Calu3 (cell line): ENCODE data around the gene SNX8. TPM values are rescaled to one million over a fixed set of nuclear protein-coding genes. Genes with fewer than 3 reads are reported as not detected.

Source experiments
- BruUV-seq: library from RNA; stranded (reverse); fragments of 400-500 nt; replicated peaks from 2 replicates; lab custom pipeline; 2021; lab: Mats Ljungman, UMichigan
- CTCF ChIA-PET: fragments of 300-600 bp; sonication (Branson Sonifier 250); formaldehyde crosslinking; loops from one replicate; lab custom pipeline; 2022; ENCODE audit warnings: antibody characterized with exemption; lab: Charles Lee
- DNase-seq: peaks from one replicate; pipeline ENCODE4 v3.0.0; 2022
- H3K27ac Mint-ChIP-seq: one replicate; pipeline ENCODE4 v1.8.0; 2022; ENCODE audit warnings: mixed read lengths; ENCODE audit not compliant: unreplicated experiment
- H3K27me3 Mint-ChIP-seq: one replicate; pipeline ENCODE4 v1.8.0; 2022; ENCODE audit warnings: mixed read lengths; ENCODE audit not compliant: unreplicated experiment
- H3K36me3 Mint-ChIP-seq: one replicate; pipeline ENCODE4 v1.8.0; 2022; ENCODE audit warnings: mild to moderate bottlenecking, moderate library complexity, mixed read lengths; ENCODE audit not compliant: insufficient read depth, unreplicated experiment
- H3K4me1 Mint-ChIP-seq: one replicate; pipeline ENCODE4 v1.8.0; 2022; ENCODE audit warnings: mild to moderate bottlenecking, low read depth, mixed read lengths; ENCODE audit not compliant: unreplicated experiment
- H3K4me3 Mint-ChIP-seq: one replicate; pipeline ENCODE4 v1.8.0; 2022; ENCODE audit warnings: mild to moderate bottlenecking, low read depth, moderate library complexity, mixed read lengths; ENCODE audit not compliant: unreplicated experiment
- H3K9me3 Mint-ChIP-seq: one replicate; pipeline ENCODE4 v1.8.0; 2022; ENCODE audit warnings: low read depth, mixed read lengths; ENCODE audit not compliant: unreplicated experiment
- CTCF ChIP-seq: fragments of 200-600 bp; IDR thresholded peaks from one replicate; pipeline ENCODE4 v1.8.0; 2022; ENCODE audit warnings: antibody characterized with exemption; ENCODE audit not compliant: unreplicated experiment
- intact Hi-C: fragments of 100-400 bp; cut with micrococcal nuclease; formaldehyde crosslinking; loops from one replicate; pipeline ENCODE4 v1.10.0; 2022; ENCODE audit not compliant: unreplicated experiment
- total RNA-seq: library from RNA; stranded (reverse); gene quantifications from 2 replicates; pipeline ENCODE4 v1.2.3, GENCODE V29; 2022

SNX8 gene
- total RNA-seq, 1 experiment from 2014 or later: 57.0 TPM

GRCh38 chr7:2229467-2229866 lies 84.8 kb downstream of the SNX8 start:
- Mint-ChIP-seq H3K27me3 (no peaks in the 10 kb centered on the region), H3K36me3 (peaks cover 31% of the 10 kb centered on the region), H3K27ac (no peak overlapping the region), H3K4me3 (no peak overlapping the region), H3K9me3 (no peaks in the 10 kb centered on the region), H3K4me1 (peaks cover 16% of the 10 kb centered on the region)
- intact Hi-C loops: no loop called here
- no peak for TF ChIP-seq CTCF
- CTCF ChIA-PET: no interaction called here
- no peak for DNase-seq
- BruUV-seq: no TSS peak

DNA sequence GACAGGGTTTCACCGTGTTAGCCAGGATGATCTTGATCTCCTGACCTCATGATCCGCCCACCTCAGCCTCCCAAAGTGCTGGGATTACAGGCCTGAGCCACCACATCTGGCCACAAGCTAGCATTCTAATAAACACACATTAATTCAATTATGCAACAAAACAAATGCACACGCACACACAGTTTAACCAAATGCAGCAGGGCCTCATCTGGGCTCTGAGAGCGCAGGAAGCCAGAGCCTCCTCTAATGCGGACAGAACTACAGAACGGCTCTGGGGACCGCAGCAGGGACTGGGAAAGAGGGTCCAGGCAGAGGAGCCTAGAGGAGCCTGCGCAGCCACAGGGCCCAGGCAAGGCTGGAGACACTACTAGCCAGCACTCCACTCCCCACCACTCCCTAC lies 85.3 kb downstream of the SNX8 start:
- Mint-ChIP-seq H3K36me3 (peaks cover 31% of the 10 kb centered on the region), H3K27me3 (no peaks in the 10 kb centered on the region), H3K4me3 (no peak overlapping the region), H3K9me3 (no peaks in the 10 kb centered on the region), H3K4me1 (peaks cover 16% of the 10 kb centered on the region), H3K27ac (no peak overlapping the region)
- DNase-seq: no peak
- intact Hi-C loops: no loop called here
- TF ChIP-seq CTCF: no peak
- CTCF ChIA-PET: no interaction called here
- no TSS peak for BruUV-seq

GRCh38 chr7:2227699-2228098 lies 86.5 kb downstream of the SNX8 start:
- Mint-ChIP-seq H3K27me3 (no peaks in the 10 kb centered on the region), H3K36me3 (peaks cover 30% of the 10 kb centered on the region), H3K4me3 (no peak overlapping the region), H3K9me3 (no peaks in the 10 kb centered on the region), H3K27ac (no peak overlapping the region), H3K4me1 (peaks cover 16% of the 10 kb centered on the region)
- no peak for DNase-seq
- no TSS peak for BruUV-seq
- TF ChIP-seq CTCF: no peak
- CTCF ChIA-PET: interaction anchor here (0.5 kb wide), 1 partner anchor 120 kb away, joined by 4 read pairs; no protein-coding TSS in a partner anchor
- intact Hi-C loops: no loop called here

DNA sequence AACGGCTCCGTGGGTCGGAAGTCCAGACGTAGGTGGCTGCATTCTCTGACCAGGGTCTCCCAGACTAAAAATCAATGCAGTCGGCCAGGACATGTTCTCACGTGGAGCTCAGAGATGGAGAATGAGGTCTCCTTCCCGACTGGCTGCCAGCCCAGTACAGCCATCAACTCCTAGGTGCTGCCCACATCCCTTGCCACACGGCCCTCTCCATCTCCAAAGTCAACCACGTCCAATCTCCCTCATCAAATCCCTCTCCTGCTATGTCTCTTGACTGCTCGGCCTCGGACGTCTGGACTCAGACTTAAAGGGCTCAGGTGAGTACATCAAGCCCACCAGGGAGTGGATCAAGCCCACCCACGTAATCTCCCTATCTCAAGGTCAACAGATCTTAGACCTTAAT lies 88.4 kb downstream of the SNX8 start:
- peaks cover 16% of the 10 kb centered on the region for H3K4me1 Mint-ChIP-seq
- H3K27me3 Mint-ChIP-seq: no peaks in the 10 kb centered on the region
- no TSS peak for BruUV-seq
- DNase-seq: no peak
- no peaks in the 10 kb centered on the region for H3K9me3 Mint-ChIP-seq
- H3K36me3 Mint-ChIP-seq: peaks cover 31% of the 10 kb centered on the region
- intact Hi-C loops: no loop called here
- no peak for TF ChIP-seq CTCF
- H3K27ac Mint-ChIP-seq: peak overlapping the region; percentile 10
- CTCF ChIA-PET: no interaction called here
- H3K4me3 Mint-ChIP-seq: no peak overlapping the region
